Left forelimb (tissue), 1 donor: ENCODE measurements around the gene C5orf52.
"Not testable (repeated sequence)": the region's sequence is repeated elsewhere in the genome, so short reads cannot be mapped to it uniquely, and the experiment has no call there.

Experiments used
- DNase-seq: peaks from one replicate; pipeline ENCODE4 v3.0.0-alpha.2; 2018; ENCODE audit warnings: low spot score

C5orf52 gene

GRCh38 chr5:157726607-157727006, 55.3 kb downstream of the C5orf52 start:
- not testable (repeated sequence) for DNase-seq

DNA sequence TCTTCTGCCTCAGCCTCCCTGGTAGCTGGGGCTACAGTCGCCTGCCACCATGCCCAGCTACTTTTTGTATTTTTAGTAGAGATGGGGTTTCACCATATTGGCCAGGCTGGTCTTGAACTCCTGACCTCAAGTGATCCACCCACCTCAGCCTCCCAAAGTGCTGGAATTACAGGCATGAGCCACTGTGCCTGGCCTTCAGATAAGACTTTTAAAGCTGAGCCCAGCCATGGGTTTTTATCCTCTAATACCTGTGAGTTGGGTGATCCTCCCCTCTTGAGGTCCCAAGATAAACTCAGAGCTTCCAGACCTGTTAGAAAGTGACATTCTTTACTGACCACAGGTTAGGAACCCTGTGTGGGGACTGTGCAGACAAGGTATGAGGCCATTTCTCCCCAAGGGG, 56.5 kb downstream of the C5orf52 start:
- DNase-seq = not testable (repeated sequence)
